Cardiac septum (tissue), 1 donor: ENCODE data around the gene ANKS1A. TPM values are rescaled to one million over a fixed set of nuclear protein-coding genes. Genes with fewer than 3 reads are reported as not detected.

Experiments
- DNase-seq: peaks from one replicate; pipeline ENCODE4 v3.0.0-alpha.2; 2020; ENCODE audit warnings: low spot score
- intact Hi-C: fragments of 100-400 bp; cut with DNase I; formaldehyde crosslinking; loops from one replicate; pipeline ENCODE4 v1.14.0; 2022
- total RNA-seq: library from RNA; stranded (reverse); fragmentation: NEBNext Ultra II Directional; extraction: Animal tissue kit (Norgen Biotek cat#: 25700); gene quantifications from one replicate; pipeline ENCODE4 v1.2.1, GENCODE V29; 2021
- donor health status: DM: no; HTN: no; CAD: no.

The ANKS1A gene
- total RNA-seq, 1 donor from 2014 or later: 29.5 TPM

DNA sequence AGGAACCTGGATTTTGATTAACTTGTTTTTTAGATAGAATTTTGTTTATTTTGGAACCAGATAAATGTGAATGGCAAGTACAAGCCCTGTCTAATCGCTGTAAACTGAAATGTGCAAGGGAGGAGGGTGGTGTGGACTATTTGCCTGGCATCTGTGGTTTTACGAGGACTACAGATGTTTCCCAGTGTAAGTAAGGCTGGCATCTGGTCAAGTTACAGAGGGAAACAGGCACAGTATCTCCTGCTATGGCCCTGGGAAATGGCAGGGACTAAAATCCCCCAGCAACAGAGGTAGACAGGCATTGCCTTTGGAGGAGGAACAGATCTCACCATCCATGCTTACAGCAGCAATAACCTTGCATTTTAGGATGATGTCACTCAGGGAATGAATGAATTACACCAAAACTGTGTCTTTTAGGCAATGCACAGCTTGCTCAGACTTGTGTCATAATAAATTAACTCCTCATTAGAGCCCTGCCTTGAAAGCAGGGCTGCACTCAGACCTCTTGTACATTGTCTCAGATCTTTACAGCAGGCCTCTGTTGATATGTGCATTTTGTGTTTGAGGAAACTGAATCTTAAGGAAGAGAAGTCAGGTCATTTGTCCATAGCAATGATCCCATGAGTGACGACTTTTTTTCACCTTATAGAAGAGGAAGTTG is 155.8 kb downstream of the ANKS1A start:
- DNase-seq: peak; percentile 9
- intact Hi-C loops: loop anchor here (2.0 kb wide), 1 partner anchor 28 kb away; no protein-coding TSS in a partner anchor

DNA sequence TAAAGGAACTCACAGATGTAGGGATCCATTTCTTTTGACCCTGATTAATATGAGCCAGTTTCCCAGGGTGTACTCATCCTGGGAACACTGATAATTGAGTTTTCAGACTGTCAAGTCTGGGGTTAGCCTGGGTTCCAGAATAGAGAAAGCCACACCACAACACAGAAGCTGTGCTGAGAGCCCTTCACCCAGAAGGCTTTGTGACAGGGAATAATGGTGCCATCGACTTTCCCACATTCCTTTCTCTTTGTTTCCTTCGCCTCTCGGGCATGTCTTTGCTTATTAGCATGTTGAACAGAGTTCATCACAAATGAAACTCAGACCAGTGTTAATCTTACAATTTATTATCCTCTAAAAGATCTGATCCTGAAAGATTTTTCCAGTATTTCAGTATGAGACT is 157.0 kb downstream of the ANKS1A start:
- intact Hi-C loops: no loop called here
- DNase-seq: no peak

DNA sequence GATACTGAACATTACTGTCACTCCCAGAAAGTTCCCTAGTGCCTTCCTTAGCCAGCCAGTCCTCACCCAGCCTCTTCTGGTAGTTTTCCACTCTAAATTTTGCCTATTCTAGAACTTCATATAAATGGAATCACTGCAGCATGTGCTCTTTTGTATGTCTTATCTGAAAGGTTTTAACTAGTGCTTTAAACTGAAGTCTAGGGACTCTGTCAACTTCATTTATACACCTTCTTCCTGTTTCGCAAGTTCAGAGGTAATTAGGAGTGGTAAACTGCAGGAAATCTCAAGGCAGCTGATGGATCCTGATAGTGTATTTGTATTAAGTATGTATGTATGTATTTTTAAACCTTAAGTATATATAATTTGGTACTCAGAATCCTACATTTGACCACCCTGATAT is 157.8 kb downstream of the ANKS1A start:
- no peak for DNase-seq
- intact Hi-C loops: no loop called here

DNA sequence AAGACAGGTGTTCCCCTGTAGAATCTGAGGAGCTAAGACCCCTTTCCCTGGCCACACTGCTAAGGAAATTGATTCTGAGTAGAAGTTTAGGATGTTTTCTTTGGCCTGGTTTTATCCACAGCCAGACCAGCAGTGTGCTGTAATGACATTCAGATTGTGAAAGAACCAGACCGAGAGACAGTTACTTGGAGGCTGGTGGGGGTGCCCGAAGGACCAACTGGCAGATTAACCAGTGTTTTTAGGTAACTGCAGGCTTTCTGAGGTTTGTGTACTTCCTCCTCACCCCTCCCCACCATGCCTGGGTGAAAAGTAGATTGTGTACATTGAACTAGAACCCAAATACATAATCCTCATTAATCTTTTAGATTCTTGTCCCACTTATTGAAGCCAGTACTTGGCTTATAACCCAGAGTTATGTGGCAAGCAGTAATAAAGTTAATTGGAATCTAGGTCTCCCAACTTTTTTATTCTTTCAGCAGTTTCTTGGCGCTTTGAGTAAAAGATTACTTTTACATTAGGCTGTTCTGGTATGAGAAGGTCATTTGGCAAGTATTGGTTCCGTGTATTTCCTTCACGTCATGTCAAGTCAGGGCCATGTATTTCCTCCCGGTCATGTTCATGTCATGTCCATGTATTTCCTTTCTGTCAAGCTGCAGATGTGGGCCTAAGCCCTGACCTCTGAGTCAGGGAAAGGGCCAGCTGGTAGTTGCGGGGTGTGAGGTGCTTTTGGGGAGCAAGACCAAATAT is 158.4 kb downstream of the ANKS1A start:
- peak; percentile 53 for DNase-seq
- intact Hi-C loops: no loop called here

DNA sequence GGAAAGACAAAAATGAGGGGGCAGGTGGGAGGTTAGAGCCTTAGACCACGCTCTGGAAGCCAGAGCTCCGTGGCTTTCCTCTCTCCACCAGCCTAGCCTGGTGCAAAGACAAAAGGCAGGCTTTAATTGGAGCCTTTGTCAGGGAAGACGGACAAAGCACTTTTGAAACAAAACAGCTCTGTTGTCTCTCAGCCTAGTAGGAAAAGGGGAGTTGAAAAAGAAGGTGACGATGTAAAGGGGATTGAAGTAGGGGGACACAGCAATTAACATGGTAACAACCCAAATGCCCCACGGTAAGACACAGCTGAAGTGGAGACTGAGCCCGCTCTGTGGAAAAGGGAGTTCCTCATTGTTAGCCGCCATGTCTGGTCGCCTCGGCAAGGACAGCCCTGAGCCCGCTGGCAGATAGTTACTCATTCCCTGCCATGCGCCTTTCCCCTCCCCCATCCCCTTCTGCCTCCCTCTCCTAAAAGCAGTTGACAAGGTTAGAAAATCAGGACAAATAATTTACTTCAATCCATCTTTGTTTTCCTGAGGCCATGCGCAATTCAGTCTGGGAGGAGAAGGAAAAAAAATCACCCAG is 159.1 kb downstream of the ANKS1A start:
- peak; percentile 74 for DNase-seq
- intact Hi-C loops: no loop called here

DNA sequence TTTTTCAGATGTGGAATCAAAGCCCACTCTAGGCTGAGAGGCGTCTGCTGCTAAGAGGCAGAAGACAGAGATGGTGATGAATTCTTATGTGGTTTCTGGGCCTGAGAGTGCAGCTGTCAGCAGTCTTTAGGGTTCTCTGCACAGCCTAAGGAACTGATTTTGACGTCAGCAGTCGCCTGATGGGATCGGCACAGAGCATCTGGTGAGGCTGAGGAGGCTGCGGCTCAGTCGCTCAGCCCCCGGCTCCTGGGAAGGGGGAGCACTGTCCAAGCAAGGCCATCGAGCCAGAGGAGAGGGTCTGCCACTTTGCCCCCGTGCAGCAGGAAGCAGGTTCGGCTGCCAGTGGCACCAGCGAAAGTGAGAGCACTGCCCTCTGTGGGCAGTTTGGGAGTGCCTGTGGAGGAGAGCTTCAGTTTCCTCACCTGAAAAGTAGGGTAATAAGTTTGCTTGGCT is 159.6 kb downstream of the ANKS1A start:
- DNase-seq: peak; percentile 76
- intact Hi-C loops: no loop called here

DNA sequence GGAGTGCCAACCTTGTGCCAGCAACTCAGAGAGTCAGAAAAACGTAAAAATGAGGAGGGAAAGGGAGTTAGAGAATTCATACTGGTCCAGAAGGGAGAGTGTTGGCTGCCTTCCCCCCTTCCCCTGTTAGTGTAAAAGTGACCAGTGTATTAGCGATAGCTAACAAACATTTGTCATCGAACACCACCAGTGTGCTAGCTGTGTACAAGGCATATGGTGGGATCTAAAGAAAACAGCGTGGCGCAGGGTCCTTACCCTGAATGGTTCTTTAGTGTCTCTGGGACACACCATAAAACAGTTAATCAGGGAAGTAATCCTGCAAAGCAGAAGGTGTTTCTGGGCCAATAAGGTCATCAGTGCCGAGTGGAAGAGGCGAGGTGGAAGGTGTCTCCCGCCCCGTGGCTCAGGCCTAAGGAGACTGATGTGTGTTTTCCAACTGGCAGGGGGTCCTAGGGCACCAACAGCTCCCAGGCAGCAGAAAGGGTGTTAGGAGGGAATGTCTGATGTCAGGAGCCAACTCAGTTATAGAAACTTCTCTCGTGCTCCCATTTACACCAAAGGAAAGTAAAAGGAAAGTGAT is 160.2 kb downstream of the ANKS1A start:
- DNase-seq: peak; percentile 51
- intact Hi-C loops: no loop called here

DNA sequence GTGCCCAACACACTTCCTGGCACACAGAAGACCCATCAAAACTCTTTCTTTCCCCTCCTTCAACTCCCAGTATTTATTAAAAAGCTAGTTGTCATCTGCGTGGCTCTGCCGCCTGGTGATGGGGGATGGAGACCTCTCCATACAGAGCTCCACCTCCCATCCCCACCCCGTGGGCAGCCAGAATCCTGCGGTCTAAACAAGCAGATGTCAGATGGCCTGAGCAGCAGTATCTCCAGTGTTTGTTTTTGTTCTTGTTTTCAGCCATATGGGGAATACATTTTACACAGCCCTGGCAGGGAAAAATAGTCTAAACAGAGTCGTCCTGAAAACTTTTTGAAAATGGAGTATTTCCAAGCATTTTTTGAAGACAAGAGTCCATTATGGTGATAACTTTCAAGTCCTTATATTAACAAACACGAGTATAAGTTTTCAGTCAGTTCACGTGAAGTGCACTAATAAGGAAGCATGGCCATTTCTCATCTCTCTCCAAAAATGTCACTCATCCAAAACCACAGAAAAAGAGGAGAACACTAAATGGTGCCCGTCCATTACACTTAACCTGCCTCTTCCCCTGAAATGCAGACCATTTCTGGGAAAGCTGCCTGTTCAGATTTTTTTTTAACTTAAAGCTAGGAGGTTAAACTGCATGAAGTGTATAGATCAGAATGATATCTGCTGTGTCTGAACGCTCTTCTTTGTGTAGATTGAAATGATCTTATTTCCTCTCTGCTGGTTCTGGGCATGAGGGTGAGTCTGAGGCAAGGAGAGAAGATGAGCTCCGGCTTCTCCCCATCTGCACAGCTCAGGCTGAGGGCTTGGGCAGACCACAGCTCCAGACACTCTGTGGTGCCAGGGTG is 161.1 kb downstream of the ANKS1A start:
- intact Hi-C loops: no loop called here
- DNase-seq: peak; percentile 75

DNA sequence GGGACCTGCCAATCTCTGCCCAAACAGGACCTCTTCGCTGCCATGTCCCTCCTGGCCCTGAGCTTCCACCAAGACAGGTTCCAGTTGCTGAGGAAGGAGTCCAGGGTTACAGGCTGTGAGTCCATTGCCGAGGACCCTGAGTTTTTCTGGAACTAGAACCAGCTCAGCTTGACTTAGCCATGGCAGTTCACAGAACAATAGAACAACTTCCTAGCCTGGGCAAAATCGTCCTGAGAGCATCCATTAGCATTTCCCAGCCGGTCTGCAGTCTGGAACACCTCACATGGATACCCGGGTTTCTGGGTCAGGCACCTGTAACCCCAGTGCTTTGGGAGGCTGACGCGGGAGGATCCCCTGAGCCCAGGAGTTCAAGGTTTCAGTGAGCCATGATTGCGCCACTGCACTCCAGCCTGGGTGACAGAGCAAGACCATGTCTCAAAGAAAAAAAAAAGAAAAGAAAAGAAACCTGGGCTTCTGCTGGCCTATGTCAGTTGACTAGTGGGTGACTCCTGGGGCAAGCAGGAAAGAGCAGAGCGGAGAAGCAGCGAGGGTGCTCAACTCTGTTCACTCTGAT is 161.8 kb downstream of the ANKS1A start:
- intact Hi-C loops: no loop called here
- DNase-seq: no peak

DNA sequence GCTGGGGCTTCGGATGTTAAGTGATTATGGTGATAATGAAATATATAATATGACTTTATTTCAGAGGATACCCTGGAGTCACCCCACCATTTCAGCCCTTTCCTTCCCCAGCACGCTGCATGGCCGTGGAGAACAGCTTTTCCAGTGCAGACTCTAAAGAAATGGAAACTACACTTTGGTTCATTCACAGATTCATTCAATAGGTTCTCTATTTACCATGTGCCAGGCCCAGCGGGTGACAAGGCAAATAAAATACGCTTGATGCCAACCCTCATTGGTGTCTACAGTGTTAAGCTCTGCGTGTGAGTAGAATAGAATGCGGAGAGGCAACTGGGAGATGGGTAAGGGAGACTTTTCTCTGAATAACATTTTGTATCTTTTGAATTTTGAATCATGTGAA is 162.3 kb downstream of the ANKS1A start:
- intact Hi-C loops: no loop called here
- peak; percentile 60 for DNase-seq

DNA sequence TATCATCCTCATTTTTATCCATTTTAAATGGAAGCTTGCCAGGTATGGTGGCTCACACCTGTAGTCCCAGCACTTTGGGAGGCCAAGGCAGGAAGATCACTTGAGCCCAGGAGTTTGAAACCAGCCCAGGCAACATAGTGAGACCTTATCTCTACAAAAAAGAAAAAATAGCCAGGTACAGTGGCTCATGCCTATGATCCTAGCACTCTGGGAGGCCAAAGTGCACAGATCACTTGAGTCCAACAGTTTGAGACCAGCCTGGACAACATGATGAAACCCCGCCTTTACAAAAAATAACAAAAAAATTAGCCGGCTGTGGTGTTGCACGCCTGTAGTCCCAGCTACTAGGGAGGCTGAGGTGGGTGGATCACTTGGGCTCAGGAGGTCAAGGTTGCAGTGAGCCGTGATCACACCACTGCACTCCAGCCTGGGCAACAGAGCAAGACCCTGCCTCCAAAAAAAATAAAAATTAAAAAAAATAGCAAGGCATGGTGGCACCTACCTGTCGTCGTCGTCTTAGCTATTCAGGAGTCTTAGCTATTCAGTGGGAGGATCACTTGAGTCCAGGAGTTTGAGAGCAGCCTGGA is 163.0 kb downstream of the ANKS1A start:
- peak; percentile 10 for DNase-seq
- intact Hi-C loops: no loop called here

DNA sequence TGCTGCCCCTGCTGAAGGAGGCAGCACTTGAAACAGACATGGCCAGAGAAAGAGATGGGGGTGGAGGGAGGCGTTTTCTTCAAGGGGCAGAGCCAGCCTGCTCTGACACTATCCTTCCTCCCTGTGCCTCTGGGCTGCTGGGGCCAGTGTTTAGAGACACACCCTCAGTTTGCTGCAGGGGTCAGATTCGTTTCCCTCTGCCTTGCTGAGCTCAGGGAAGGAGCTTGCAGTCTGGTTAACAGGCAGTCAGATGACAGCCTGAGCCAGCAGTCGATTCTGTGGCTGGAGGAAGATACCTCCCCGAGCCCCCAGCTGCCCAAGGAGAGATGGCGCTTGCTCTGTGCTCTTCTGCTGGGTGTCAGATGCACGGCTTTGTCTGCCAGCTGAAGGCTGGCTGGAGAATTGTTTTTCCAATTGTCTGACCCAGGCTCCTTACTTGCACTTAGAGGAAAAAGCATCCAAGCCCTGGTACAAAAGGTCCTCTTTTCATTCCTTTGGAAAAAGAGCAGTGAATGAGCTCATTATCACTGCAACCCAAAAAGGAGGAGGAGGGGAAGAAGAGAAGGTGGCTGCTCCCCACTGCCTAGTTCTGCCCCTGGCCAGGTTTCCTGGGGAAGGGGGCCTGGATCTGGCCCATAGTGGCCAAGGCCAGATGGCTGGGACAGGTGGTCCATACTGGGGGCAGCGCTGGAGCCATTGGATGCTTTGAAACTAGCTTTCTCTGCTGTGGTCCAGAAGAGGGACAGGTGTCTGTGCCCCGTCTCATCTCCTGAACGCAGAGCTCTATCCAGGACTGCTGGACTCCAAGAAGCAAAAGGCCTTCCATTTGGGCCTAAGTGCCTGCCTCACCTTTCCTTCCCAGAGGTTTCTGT is 163.9 kb downstream of the ANKS1A start:
- DNase-seq: peak; percentile 74
- intact Hi-C loops: no loop called here

DNA sequence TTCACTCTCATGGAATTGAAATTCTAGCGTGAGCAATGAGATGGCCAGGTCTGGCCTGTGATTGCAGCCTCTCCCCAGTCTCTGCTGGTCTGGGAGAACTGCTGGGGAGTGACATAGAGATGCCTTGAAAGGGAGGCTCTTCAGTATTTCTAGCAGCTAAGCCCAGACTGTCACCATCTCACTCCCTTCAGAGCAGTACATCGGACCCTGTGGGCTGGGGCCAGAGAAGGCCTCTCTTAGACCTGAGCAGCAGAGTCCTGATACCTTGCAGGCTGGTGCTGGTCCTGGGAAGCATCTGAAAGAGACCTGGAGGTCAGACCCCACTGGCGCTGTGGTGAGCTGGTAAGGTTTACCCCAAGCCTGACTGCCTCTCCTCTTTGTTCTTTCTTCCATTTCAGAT is 164.6 kb downstream of the ANKS1A start:
- intact Hi-C loops: no loop called here

DNA sequence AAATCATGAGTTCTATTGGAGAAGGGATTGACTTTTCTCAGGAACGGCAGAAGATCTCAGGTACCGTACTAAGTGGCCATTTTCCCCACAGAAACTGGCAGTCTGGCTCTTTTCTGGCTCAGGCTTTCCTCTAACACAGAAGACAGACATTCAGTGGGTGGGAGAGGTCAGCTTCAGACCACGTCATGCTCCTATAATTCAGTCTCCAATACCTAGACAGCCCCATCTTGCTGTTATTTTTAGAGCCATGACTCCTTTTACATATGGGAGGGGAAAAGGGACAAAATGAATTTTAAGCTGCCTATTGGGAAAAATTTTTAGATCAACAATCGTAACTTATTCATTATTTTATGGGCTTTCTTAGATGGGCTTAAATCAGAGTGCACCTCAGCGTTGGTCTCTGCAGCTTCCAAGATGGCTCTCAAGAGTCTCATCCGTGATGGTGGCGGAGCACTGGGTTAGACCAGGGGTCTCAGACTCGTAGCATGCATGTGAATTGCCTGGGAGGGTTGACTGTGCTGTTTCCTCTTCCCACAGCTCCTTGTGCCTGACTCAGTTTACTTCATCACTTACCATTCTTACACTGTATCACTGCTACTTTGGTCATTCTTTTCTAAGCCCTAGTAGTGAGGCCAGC is 165.2 kb downstream of the ANKS1A start:
- no peak for DNase-seq
- intact Hi-C loops: no loop called here

More for the DNA sequence above, 164.6 kb downstream of the ANKS1A start:
- DNase-seq: peak; percentile 51

DNA sequence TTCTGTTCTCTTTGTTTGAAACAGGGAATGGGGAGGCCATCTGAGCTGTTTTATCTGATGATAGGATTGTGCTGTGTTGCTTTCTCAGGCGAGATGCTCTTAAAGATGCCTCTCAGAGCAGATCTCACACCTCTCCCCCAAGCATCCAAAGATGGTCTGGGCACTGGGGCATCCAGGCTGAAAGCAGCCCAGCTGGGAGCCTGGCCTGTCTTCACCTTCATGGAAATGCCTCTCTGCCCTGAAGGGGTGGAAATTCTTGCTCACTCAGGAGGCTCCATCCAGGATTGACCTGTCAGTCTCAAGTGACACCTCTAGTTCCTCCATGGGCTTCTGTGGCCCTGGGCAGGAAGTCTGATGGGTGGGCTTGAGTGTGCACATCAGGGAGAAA is 165.7 kb downstream of the ANKS1A start:
- DNase-seq: no peak
- intact Hi-C loops: loop anchor here (5.0 kb wide), 1 partner anchor 37 kb away; no protein-coding TSS in a partner anchor

DNA sequence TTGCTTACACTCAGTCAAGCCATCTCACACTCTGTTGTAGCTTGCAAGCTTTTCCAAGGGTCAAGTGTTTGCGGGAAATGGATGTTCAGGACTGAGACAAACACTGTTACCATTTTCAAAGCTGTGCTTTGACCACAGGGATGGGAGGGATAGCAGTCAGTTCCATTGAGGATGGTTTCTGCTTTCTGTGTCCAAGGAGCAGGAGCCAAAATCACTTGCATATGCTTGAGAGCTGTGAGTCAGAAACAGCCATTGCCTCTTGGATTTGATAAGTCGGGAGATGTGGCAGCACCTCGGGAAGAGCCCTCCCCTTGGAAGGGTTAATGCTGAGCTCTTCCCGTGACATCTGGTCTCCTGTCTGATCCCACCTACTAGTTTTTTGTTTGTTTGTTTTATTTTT is 166.8 kb downstream of the ANKS1A start:
- intact Hi-C loops: loop anchor here (5.0 kb wide), 1 partner anchor 39 kb away; no protein-coding TSS in a partner anchor

DNA sequence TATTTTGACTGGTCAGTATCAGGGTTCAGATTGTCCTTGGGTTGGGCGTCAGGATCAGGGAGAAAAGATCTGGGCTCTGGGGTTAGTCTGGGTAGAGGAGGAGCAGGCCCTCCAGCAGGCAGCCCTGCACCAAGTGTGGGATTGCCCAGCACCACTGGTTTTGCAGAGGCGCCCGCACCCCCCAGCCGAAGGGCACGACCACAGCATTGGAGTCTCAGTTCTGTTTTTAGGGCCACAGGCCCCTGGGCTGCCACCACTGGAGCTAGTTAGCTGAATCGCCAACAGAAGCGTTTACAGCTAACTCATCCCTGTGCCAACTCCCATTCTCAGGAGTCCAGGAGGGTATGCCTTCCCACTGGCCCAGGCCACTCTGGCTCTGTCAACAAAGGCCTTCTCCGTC is 167.9 kb downstream of the ANKS1A start:
- intact Hi-C loops: loop anchor here (5.0 kb wide), 1 partner anchor 40 kb away; no protein-coding TSS in a partner anchor
- no peak for DNase-seq

More for the DNA sequence above, 166.8 kb downstream of the ANKS1A start:
- no peak for DNase-seq
